RWPE1 (cell line): ENCODE measurements around the gene BMS1.
"Not testable (repeated sequence)": the region's sequence is repeated elsewhere in the genome, so short reads cannot be mapped to it uniquely, and the experiment has no call there.

Experiments used
- CTCF ChIA-PET: fragments of 350-600 bp; sonication (Branson Sonifier 250); formaldehyde crosslinking; extraction: SDS; loops from one replicate; lab custom pipeline; 2021; lab: Yijun Ruan, JAX
- POLR2A ChIA-PET: fragments of 400-600 bp; formaldehyde crosslinking; extraction: SDS; loops from one replicate; lab custom pipeline; 2020; ENCODE audit warnings: antibody characterized with exemption; ENCODE audit not compliant: low non-redundant PET; lab: Yijun Ruan, JAX
- DNase-seq: peaks from one replicate; pipeline ENCODE4 v3.0.0; 2012; ENCODE audit warnings: low spot score
- H3K27ac ChIP-seq: fragments of 450-650 bp; 2 replicates; pipeline ENCODE4 v1.5.1; 2017
- CTCF ChIP-seq: fragments of 450-650 bp; conservative IDR thresholded peaks from 2 replicates; pipeline ENCODE4 v1.5.1; 2017; ENCODE audit warnings: low read depth, mild to moderate bottlenecking

BMS1 gene

GRCh38 chr10:42830237-42830636 lies 47.6 kb downstream of the BMS1 start:
- ChIA-PET CTCF (no interaction called here), POLR2A (no interaction called here)
- no peak for DNase-seq
- no peak for TF ChIP-seq CTCF
- no peak overlapping the region for H3K27ac ChIP-seq

- ChIA-PET CTCF (interaction anchor here (0.5 to 0.7 kb wide), 2 partner anchors 25 to 296 kb away, joined by 3 read pairs; no protein-coding TSS in a partner anchor), POLR2A (no interaction called here)
- no peak overlapping the region for H3K27ac ChIP-seq
These were observed 53.5 kb downstream of the BMS1 start for GRCh38 chr10:42836096-42836495.

GRCh38 chr10:42836771-42837468 lies 54.3 kb downstream of the BMS1 start:
- POLR2A ChIA-PET: no interaction called here
- no peak overlapping the region for H3K27ac ChIP-seq
- CTCF ChIA-PET: interaction anchor here (0.5 to 0.7 kb wide), 4 partner anchors 24 to 297 kb away, joined by 3 read pairs; no protein-coding TSS in a partner anchor
- no peak for TF ChIP-seq CTCF
- peak; percentile 8 for DNase-seq

More at GRCh38 chr10:42836096-42836495, 53.5 kb downstream of the BMS1 start:
- no peak for TF ChIP-seq CTCF
- DNase-seq: no peak

- CTCF ChIA-PET, H3K27ac ChIP-seq, DNase-seq, POLR2A ChIA-PET: not testable (repeated sequence)
These were observed 62.2 kb downstream of the BMS1 start for GRCh38 chr10:42844810-42845209.

- POLR2A ChIA-PET, DNase-seq, CTCF ChIA-PET, H3K27ac ChIP-seq: not testable (repeated sequence)
These were observed 64.7 kb downstream of the BMS1 start for GRCh38 chr10:42847261-42847660.

GRCh38 chr10:42850931-42851330 lies 68.3 kb downstream of the BMS1 start:
- CTCF ChIA-PET: no interaction called here
- peak; percentile 84 for DNase-seq
- POLR2A ChIA-PET: no interaction called here
- no peak overlapping the region for H3K27ac ChIP-seq
- TF ChIP-seq CTCF: no peak

- CTCF ChIA-PET: no interaction called here
These were observed 76.7 kb downstream of the BMS1 start for GRCh38 chr10:42859256-42859655.

GRCh38 chr10:42860016-42860415 lies 77.4 kb downstream of the BMS1 start:
- POLR2A ChIA-PET, H3K27ac ChIP-seq, CTCF ChIA-PET, DNase-seq: not testable (repeated sequence)

More at GRCh38 chr10:42859256-42859655, 76.7 kb downstream of the BMS1 start:
- no peak overlapping the region for H3K27ac ChIP-seq
- POLR2A ChIA-PET: no interaction called here
- DNase-seq: no peak
- no peak for TF ChIP-seq CTCF

GRCh38 chr10:42862801-42863200 lies 80.2 kb downstream of the BMS1 start:
- H3K27ac ChIP-seq, POLR2A ChIA-PET, CTCF ChIA-PET: not testable (repeated sequence)

More at GRCh38 chr10:42862801-42863200, 80.2 kb downstream of the BMS1 start:
- not testable (repeated sequence) for DNase-seq
